ENCODE measurements around the gene SNED1. TPM values are rescaled to one million over a fixed set of nuclear protein-coding genes. Genes with fewer than 3 reads are reported as not detected.

The SNED1 gene
- polyA plus RNA-seq, 1 donor from 2014 or later = 0.32 TPM

DNA sequence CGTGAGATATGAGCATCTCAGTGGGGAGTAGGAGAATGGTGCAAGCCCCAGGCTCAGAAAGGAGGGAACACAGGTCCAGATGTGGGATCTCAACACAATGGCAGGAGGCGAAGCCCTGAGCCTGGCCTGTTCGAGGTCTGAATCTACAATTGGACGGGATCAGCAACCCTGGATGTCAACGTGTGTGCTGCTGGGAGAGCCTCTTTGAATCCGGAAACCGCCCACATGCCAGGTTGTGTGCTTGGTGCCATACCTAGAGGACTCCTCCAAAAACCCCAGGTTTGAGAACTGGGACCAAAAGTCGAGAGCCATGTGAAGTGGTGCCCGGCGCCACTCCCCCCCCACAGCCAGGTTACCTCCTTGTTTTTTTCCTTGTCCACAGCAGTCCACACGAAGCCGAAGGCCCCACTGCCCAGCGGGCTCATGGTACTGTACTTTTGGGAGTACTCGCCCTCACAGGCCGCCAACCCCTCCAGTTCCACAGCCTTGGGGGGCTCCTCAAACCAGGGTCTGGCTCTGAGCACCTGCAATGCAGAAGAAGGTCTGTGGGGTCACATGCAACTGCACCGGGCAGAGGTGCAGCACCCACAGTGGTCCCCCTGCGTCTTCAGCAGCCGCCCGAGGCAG is 124.1 kb downstream of the SNED1 start:
- H3K27me3 ChIP-seq (ENCODE audit: insufficient read depth, low read depth, low read length) = no peaks in the 10 kb centered on the region
- no peak overlapping the region for H3K4me2 ChIP-seq (ENCODE audit: low read length)
- no peak overlapping the region for H3K27ac ChIP-seq (ENCODE audit: low read length)
- H3K9ac ChIP-seq (ENCODE audit: low read length) = no peak overlapping the region
- H3K36me3 ChIP-seq (ENCODE audit: insufficient read depth, low read length) = peaks cover 6% of the 10 kb centered on the region
- no peak for TF ChIP-seq SMC3 (conservative IDR thresholded peaks at IDR 0.05; ENCODE audit: poor library complexity)
- no peak for TF ChIP-seq EP300 (conservative IDR thresholded peaks at IDR 0.05; ENCODE audit: poor library complexity, severe bottlenecking)
- TF ChIP-seq RAD21 (conservative IDR thresholded peaks at IDR 0.05) = no peak
- TF ChIP-seq, protein P1, sequence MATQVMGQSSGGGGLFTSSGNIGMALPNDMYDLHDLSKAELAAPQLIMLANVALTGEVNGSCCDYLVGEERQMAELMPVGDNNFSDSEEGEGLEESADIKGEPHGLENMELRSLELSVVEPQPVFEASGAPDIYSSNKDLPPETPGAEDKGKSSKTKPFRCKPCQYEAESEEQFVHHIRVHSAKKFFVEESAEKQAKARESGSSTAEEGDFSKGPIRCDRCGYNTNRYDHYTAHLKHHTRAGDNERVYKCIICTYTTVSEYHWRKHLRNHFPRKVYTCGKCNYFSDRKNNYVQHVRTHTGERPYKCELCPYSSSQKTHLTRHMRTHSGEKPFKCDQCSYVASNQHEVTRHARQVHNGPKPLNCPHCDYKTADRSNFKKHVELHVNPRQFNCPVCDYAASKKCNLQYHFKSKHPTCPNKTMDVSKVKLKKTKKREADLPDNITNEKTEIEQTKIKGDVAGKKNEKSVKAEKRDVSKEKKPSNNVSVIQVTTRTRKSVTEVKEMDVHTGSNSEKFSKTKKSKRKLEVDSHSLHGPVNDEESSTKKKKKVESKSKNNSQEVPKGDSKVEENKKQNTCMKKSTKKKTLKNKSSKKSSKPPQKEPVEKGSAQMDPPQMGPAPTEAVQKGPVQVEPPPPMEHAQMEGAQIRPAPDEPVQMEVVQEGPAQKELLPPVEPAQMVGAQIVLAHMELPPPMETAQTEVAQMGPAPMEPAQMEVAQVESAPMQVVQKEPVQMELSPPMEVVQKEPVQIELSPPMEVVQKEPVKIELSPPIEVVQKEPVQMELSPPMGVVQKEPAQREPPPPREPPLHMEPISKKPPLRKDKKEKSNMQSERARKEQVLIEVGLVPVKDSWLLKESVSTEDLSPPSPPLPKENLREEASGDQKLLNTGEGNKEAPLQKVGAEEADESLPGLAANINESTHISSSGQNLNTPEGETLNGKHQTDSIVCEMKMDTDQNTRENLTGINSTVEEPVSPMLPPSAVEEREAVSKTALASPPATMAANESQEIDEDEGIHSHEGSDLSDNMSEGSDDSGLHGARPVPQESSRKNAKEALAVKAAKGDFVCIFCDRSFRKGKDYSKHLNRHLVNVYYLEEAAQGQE (IDR thresholded peaks at IDR 0.05; ENCODE audit: borderline replicate concordance) = no peak
- TF ChIP-seq, protein P2, sequence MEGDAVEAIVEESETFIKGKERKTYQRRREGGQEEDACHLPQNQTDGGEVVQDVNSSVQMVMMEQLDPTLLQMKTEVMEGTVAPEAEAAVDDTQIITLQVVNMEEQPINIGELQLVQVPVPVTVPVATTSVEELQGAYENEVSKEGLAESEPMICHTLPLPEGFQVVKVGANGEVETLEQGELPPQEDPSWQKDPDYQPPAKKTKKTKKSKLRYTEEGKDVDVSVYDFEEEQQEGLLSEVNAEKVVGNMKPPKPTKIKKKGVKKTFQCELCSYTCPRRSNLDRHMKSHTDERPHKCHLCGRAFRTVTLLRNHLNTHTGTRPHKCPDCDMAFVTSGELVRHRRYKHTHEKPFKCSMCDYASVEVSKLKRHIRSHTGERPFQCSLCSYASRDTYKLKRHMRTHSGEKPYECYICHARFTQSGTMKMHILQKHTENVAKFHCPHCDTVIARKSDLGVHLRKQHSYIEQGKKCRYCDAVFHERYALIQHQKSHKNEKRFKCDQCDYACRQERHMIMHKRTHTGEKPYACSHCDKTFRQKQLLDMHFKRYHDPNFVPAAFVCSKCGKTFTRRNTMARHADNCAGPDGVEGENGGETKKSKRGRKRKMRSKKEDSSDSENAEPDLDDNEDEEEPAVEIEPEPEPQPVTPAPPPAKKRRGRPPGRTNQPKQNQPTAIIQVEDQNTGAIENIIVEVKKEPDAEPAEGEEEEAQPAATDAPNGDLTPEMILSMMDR (IDR thresholded peaks at IDR 0.05; ENCODE audit: poor library complexity, severe bottlenecking) = no peak
- TF ChIP-seq TAF1 (IDR thresholded peaks at IDR 0.05; ENCODE audit: low read depth) = no peak
- no peak for TF ChIP-seq POLR2AphosphoS5 (IDR thresholded peaks at IDR 0.05)
- TF ChIP-seq MXI1 (conservative IDR thresholded peaks at IDR 0.05; ENCODE audit: poor library complexity, severe bottlenecking) = no peak
- TF ChIP-seq EZH2 (IDR thresholded peaks at IDR 0.05; ENCODE audit: borderline replicate concordance, insufficient read depth, low read length, poor library complexity, severe bottlenecking) = no peak
- H2AFZ ChIP-seq (ENCODE audit: low read depth, low read length) = no peak overlapping the region
- H3K79me2 ChIP-seq (replicated peaks; ENCODE audit: insufficient read depth, low read length) = no peaks in the 10 kb centered on the region
- H3K9me2 ChIP-seq (ENCODE audit: insufficient read depth, low read length) = no peaks in the 10 kb centered on the region
- no peak overlapping the region for H3K4me3 ChIP-seq (ENCODE audit: low read length)
- no peaks in the 10 kb centered on the region for H3F3A ChIP-seq (ENCODE audit: insufficient read depth, low read length, poor library complexity, severe bottlenecking)
- H4K20me1 ChIP-seq (ENCODE audit: insufficient read depth) = no peaks in the 10 kb centered on the region
- H3K9me3 ChIP-seq (ENCODE audit: low read length) = no peaks in the 10 kb centered on the region

DNA sequence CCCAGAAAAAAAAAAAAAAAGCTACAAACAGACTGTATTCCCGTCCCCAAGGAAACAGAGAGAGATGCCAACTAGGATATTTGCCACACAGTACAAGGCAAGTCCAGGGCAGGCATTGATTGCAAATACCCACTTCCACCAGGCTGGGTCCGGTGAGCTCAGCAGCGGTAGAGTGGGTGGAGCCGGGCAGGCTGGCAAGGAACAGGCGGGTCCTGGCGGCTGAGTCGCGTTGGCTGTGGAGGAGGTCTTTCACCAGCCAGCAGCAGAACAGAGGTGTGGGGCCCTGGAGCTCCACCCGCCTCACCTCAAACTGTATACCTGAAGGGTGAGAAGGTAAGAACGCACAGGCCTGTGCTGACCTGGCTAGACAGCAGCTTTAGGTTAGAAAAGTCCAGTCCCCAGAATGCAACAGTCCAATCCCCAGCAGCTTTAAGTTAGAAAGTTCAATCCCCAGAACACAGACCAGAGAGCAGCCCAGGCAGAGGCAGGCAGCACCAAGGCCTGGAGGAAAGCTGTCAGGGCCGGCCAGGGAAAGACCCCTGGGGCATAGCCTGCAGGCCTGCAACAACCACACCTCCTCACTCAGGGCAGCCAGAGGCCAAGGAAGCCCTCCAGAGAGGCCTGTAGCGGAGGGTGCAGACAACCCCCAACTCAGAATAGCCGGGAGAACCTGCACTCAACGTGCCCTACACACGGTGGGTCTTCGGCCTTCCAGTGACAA is 125.6 kb downstream of the SNED1 start:
- H3K9me3 ChIP-seq (ENCODE audit: low read length) = no peaks in the 10 kb centered on the region
- no peak overlapping the region for H3K4me2 ChIP-seq (ENCODE audit: low read length)
- H3K27ac ChIP-seq (ENCODE audit: low read length) = no peak overlapping the region
- TF ChIP-seq EP300 (conservative IDR thresholded peaks at IDR 0.05; ENCODE audit: poor library complexity, severe bottlenecking) (no peak), SMC3 (conservative IDR thresholded peaks at IDR 0.05; ENCODE audit: poor library complexity) (no peak), TAF1 (IDR thresholded peaks at IDR 0.05; ENCODE audit: low read depth) (no peak), EZH2 (IDR thresholded peaks at IDR 0.05; ENCODE audit: borderline replicate concordance, insufficient read depth, low read length, poor library complexity, severe bottlenecking) (no peak), MXI1 (conservative IDR thresholded peaks at IDR 0.05; ENCODE audit: poor library complexity, severe bottlenecking) (no peak), RAD21 (conservative IDR thresholded peaks at IDR 0.05) (no peak), POLR2AphosphoS5 (IDR thresholded peaks at IDR 0.05) (no peak)
- TF ChIP-seq, protein P1 (IDR thresholded peaks at IDR 0.05; ENCODE audit: borderline replicate concordance) = no peak
- TF ChIP-seq, protein P2 (IDR thresholded peaks at IDR 0.05; ENCODE audit: poor library complexity, severe bottlenecking) = no peak
- no peaks in the 10 kb centered on the region for H3K27me3 ChIP-seq (ENCODE audit: insufficient read depth, low read depth, low read length)
- no peaks in the 10 kb centered on the region for H3F3A ChIP-seq (ENCODE audit: insufficient read depth, low read length, poor library complexity, severe bottlenecking)
- no peak overlapping the region for H3K4me3 ChIP-seq (ENCODE audit: low read length)
- H3K36me3 ChIP-seq (ENCODE audit: insufficient read depth, low read length) = peaks cover 6% of the 10 kb centered on the region
- no peaks in the 10 kb centered on the region for H3K9me2 ChIP-seq (ENCODE audit: insufficient read depth, low read length)
- no peaks in the 10 kb centered on the region for H3K79me2 ChIP-seq (replicated peaks; ENCODE audit: insufficient read depth, low read length)
- no peak overlapping the region for H2AFZ ChIP-seq (ENCODE audit: low read depth, low read length)
- no peaks in the 10 kb centered on the region for H4K20me1 ChIP-seq (ENCODE audit: insufficient read depth)
- H3K9ac ChIP-seq (ENCODE audit: low read length) = no peak overlapping the region

Data from neural cell (in vitro differentiated cells).